ENCODE measurements around the gene MYH7. TPM values are rescaled to one million over a fixed set of nuclear protein-coding genes. Genes with fewer than 3 reads are reported as not detected.
"Not testable (repeated sequence)": the region's sequence is repeated elsewhere in the genome, so short reads cannot be mapped to it uniquely, and the experiment has no call there.

MYH7 gene
- polyA plus RNA-seq, 1 donor (not counting 4 experiments of a cell fraction or from before 2014, with no cell fraction given) = not detected

DNA sequence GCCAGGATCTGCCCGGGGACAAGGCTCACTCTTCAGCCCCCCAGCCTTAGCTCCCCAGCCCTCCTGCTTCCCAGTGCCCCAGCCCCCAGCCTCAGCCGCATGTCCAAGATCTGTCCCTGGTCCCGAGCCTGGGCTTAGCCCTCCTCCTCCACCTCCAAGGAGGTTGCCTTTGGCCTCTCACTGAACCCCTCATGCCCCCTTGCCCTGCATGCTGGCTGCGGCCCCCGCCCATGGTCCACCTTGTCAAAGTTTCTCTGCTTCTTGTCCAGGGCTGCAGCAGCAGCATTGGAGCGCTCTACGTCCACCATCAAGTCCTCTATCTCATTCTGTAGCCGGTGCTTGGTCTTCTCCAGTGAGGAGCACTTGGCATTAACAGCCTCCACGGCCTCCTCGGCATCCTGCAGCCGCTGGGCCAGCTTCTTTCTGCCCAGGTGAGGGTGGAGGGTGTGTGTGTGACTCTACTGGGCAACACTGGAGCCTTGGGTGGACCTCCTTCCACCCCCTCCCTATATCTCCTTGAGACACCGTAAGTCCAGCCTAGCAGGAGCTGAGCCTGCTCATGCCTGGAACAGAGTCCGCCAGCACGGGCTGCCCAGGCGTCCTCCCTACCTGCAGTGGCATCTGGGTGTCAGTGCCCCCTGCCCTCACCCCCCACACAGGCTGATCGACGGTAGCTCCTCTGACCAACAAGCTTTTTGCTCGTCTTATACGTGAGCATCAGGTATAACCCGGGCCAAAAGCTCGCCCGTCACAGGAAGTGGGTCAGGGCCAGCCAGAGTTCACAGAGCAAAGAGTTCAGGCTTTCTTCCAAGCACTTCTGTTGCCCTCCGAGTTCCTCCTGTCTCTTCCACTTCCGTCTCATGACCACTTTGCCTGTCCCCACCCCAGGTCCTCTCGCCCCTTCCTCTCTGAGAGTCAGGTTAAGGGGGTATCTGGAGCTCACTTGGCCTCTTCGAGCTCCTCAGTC, 47.3 kb downstream of the MYH7 start:
- Histone ChIP-seq H3K27ac (ENCODE audit: control insufficient read depth, insufficient read depth, low read length) (no peak overlapping the region), H3K9me3 (ENCODE audit: control insufficient read depth, low read depth, low read length) (no peaks in the 10 kb centered on the region), H4K20me1 (ENCODE audit: control insufficient read depth, extremely low read depth, insufficient read depth, low read length) (no peaks in the 10 kb centered on the region), H3K4me2 (ENCODE audit: control insufficient read depth, extremely low read depth, insufficient read depth, low read depth, low read length) (no peak overlapping the region), H3K79me2 (ENCODE audit: control insufficient read depth, insufficient read depth, low read length) (no peaks in the 10 kb centered on the region), H3K9ac (ENCODE audit: control insufficient read depth, extremely low read depth, insufficient read depth, low read length) (no peak overlapping the region), H3K36me3 (ENCODE audit: control insufficient read depth in 2 of 2, extremely low read depth in 1 of 2, insufficient read depth in 2 of 2, low read length in 2 of 2) (no peaks in the 10 kb centered on the region), H3K9me1 (ENCODE audit: control insufficient read depth, extremely low read depth, insufficient read depth, low read length) (no peaks in the 10 kb centered on the region), H3K4me1 (ENCODE audit: control insufficient read depth, extremely low read depth, insufficient read depth, low read length) (no peaks in the 10 kb centered on the region), H3K4me3 (ENCODE audit: control insufficient read depth in 2 of 3, extremely low read depth in 1 of 3, insufficient read depth in 2 of 3, low read depth in 1 of 3, low read length in 3 of 3) (no peak overlapping the region), H2AFZ (ENCODE audit: control insufficient read depth, low read length) (no peak overlapping the region), H3K27me3 (ENCODE audit: control insufficient read depth, extremely low read depth, insufficient read depth, low read length) (peaks cover 9% of the 10 kb centered on the region)
- TF ChIP-seq CTCF (optimal IDR thresholded peaks at IDR 0.05 in 1 of 3, IDR thresholded peaks at IDR 0.05 in 1 of 3, conservative IDR thresholded peaks at IDR 0.05 in 1 of 3; ENCODE audit: extremely low read depth in 1 of 3, insufficient read depth in 2 of 3, low read length in 3 of 3) = no peak
- no peak for TF ChIP-seq EZH2 (IDR thresholded peaks at IDR 0.05; ENCODE audit: low read length)
- FAIRE-seq = no peak
- no peak for DNase-seq (ENCODE audit: low read depth, low spot score)
- dilution Hi-C loops (cut with MboI; ENCODE audit: extremely low pct_ligation_motif_present, low sequenced_read_pairs) = no loop called here

DNA sequence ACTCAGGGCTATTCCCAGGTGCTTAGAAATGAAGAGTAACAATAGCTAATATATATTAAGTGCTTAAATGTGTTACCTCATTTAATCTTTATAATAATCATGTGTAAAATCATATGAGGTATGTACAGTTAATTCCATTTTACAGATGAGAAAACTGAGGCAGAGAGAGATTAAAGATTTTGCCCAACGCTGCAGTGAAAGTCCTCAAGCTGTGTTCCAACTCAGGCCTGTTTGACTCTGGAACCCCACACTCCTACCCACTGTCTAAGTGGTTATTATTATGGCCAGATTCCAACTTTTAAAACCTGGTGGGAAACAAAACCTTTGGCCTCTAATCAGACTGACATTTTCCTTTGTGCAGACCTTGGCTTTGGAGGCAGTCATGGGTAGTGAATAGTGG, 48.5 kb downstream of the MYH7 start:
- Histone ChIP-seq H2AFZ (ENCODE audit: control insufficient read depth, low read length) (no peak overlapping the region), H3K27ac (ENCODE audit: control insufficient read depth, insufficient read depth, low read length) (no peak overlapping the region), H3K9me1 (ENCODE audit: control insufficient read depth, extremely low read depth, insufficient read depth, low read length) (no peaks in the 10 kb centered on the region), H3K27me3 (ENCODE audit: control insufficient read depth, extremely low read depth, insufficient read depth, low read length) (peaks cover 3% of the 10 kb centered on the region), H3K4me1 (ENCODE audit: control insufficient read depth, extremely low read depth, insufficient read depth, low read length) (no peaks in the 10 kb centered on the region), H3K9ac (ENCODE audit: control insufficient read depth, extremely low read depth, insufficient read depth, low read length) (no peak overlapping the region), H3K4me2 (ENCODE audit: control insufficient read depth, extremely low read depth, insufficient read depth, low read depth, low read length) (no peak overlapping the region), H3K4me3 (ENCODE audit: control insufficient read depth in 2 of 3, extremely low read depth in 1 of 3, insufficient read depth in 2 of 3, low read depth in 1 of 3, low read length in 3 of 3) (no peak overlapping the region), H3K9me3 (ENCODE audit: control insufficient read depth, low read depth, low read length) (no peaks in the 10 kb centered on the region), H3K36me3 (ENCODE audit: control insufficient read depth in 2 of 2, extremely low read depth in 1 of 2, insufficient read depth in 2 of 2, low read length in 2 of 2) (no peaks in the 10 kb centered on the region), H3K79me2 (ENCODE audit: control insufficient read depth, insufficient read depth, low read length) (no peaks in the 10 kb centered on the region), H4K20me1 (ENCODE audit: control insufficient read depth, extremely low read depth, insufficient read depth, low read length) (no peaks in the 10 kb centered on the region)
- no peak for FAIRE-seq
- no peak for TF ChIP-seq EZH2 (IDR thresholded peaks at IDR 0.05; ENCODE audit: low read length)
- dilution Hi-C loops (cut with MboI; ENCODE audit: extremely low pct_ligation_motif_present, low sequenced_read_pairs) = no loop called here
- no peak for DNase-seq (ENCODE audit: low read depth, low spot score)

GRCh38 chr14:23386266-23386657, 49.2 kb downstream of the MYH7 start:
- H3K9me3 ChIP-seq (ENCODE audit: control insufficient read depth, low read depth, low read length); dilution Hi-C loops (cut with MboI; ENCODE audit: extremely low pct_ligation_motif_present, low sequenced_read_pairs); H3K4me1 ChIP-seq (ENCODE audit: control insufficient read depth, extremely low read depth, insufficient read depth, low read length); H3K4me2 ChIP-seq (ENCODE audit: control insufficient read depth, extremely low read depth, insufficient read depth, low read depth, low read length); H3K79me2 ChIP-seq (ENCODE audit: control insufficient read depth, insufficient read depth, low read length); H3K27me3 ChIP-seq (ENCODE audit: control insufficient read depth, extremely low read depth, insufficient read depth, low read length); H4K20me1 ChIP-seq (ENCODE audit: control insufficient read depth, extremely low read depth, insufficient read depth, low read length); H3K4me3 ChIP-seq (ENCODE audit: control insufficient read depth in 2 of 3, extremely low read depth in 1 of 3, insufficient read depth in 2 of 3, low read depth in 1 of 3, low read length in 3 of 3); H2AFZ ChIP-seq (ENCODE audit: control insufficient read depth, low read length); H3K36me3 ChIP-seq (ENCODE audit: control insufficient read depth in 2 of 2, extremely low read depth in 1 of 2, insufficient read depth in 2 of 2, low read length in 2 of 2); FAIRE-seq; DNase-seq (ENCODE audit: low read depth, low spot score); H3K27ac ChIP-seq (ENCODE audit: control insufficient read depth, insufficient read depth, low read length); H3K9me1 ChIP-seq (ENCODE audit: control insufficient read depth, extremely low read depth, insufficient read depth, low read length); H3K9ac ChIP-seq (ENCODE audit: control insufficient read depth, extremely low read depth, insufficient read depth, low read length): not testable (repeated sequence)
